AML-193 (cell line): ENCODE measurements around the gene ASPSCR1.

Experiments used
- DNase-seq, 2 experiments: peaks; one replicate each; lab custom pipeline; 2025; lab: John Stamatoyannopoulos, UW

Gene ASPSCR1

GRCh38 chr17:82012640-82013295, 35.3 kb downstream of the ASPSCR1 start:
- no peak for DNase-seq

GRCh38 chr17:82013341-82013740, 35.9 kb downstream of the ASPSCR1 start:
- DNase-seq, result no peak

GRCh38 chr17:82013772-82014321, 36.4 kb downstream of the ASPSCR1 start:
- no peak for DNase-seq

- DNase-seq, result no peak
Observed at GRCh38 chr17:82014432-82014831, 37.0 kb downstream of the ASPSCR1 start.

GRCh38 chr17:82014971-82015310, 37.5 kb downstream of the ASPSCR1 start:
- no peak for DNase-seq

- DNase-seq, result no peak
Observed at GRCh38 chr17:82015311-82015971, 38.0 kb downstream of the ASPSCR1 start.

- DNase-seq, result no peak
Observed at GRCh38 chr17:82016061-82016874, 38.8 kb downstream of the ASPSCR1 start.

GRCh38 chr17:82016875-82017459, 39.5 kb downstream of the ASPSCR1 start:
- no peak for DNase-seq

- no peak for DNase-seq
Observed at GRCh38 chr17:82017612-82018151, 40.3 kb downstream of the ASPSCR1 start.

GRCh38 chr17:82018152-82018988, 40.9 kb downstream of the ASPSCR1 start:
- no peak for DNase-seq

GRCh38 chr17:82018989-82019689, 41.7 kb downstream of the ASPSCR1 start:
- no peak for DNase-seq

- DNase-seq, result peak; percentile 68 to 71
Observed at GRCh38 chr17:82019690-82020571, 42.5 kb downstream of the ASPSCR1 start.

GRCh38 chr17:82020572-82021106, 43.2 kb downstream of the ASPSCR1 start:
- no peak for DNase-seq

- peak; percentile 69 to 72 for DNase-seq
Observed at GRCh38 chr17:82021107-82021899, 43.9 kb downstream of the ASPSCR1 start.

GRCh38 chr17:82021900-82022309, 44.5 kb downstream of the ASPSCR1 start:
- DNase-seq, result no peak

GRCh38 chr17:82022310-82022980, 45.0 kb downstream of the ASPSCR1 start, which contains the start of gene CENPX:
TSS of gene CENPX (minus strand) at chr17:82022878. CDS start at chr17:82022861, 17 bp downstream.
- DNase-seq, result no peak

- DNase-seq, result peak; percentile 100
Observed at GRCh38 chr17:82022981-82023446, 45.6 kb downstream of the ASPSCR1 start, which contains the start of gene LRRC45. TSS of gene LRRC45 (plus strand) at chr17:82023305. CDS start at chr17:82023644, 339 bp downstream.
